ENCODE results near the gene SPO11. TPM values are rescaled to one million over a fixed set of nuclear protein-coding genes. Genes with fewer than 3 reads are reported as not detected.

Gene SPO11
- total RNA-seq, 1 donor from 2014 or later = not detected

GRCh38 chr20:57321142-57321541 is 8.5 kb upstream of the SPO11 start:
- no peak for DNase-seq (ENCODE audit: low spot score in 2 of 2, unreplicated experiment in 2 of 2)
- Mint-ChIP-seq H3K4me1 (peaks cover 10% of the 10 kb centered on the region), H3K9me3 (no peaks in the 10 kb centered on the region), H3K36me3 (no peaks in the 10 kb centered on the region), H3K27me3 (ENCODE audit: low read depth) (no peaks in the 10 kb centered on the region), H3K27ac (no peak overlapping the region), H3K4me3 (no peak overlapping the region)
- TF ChIP-seq, protein P1, sequence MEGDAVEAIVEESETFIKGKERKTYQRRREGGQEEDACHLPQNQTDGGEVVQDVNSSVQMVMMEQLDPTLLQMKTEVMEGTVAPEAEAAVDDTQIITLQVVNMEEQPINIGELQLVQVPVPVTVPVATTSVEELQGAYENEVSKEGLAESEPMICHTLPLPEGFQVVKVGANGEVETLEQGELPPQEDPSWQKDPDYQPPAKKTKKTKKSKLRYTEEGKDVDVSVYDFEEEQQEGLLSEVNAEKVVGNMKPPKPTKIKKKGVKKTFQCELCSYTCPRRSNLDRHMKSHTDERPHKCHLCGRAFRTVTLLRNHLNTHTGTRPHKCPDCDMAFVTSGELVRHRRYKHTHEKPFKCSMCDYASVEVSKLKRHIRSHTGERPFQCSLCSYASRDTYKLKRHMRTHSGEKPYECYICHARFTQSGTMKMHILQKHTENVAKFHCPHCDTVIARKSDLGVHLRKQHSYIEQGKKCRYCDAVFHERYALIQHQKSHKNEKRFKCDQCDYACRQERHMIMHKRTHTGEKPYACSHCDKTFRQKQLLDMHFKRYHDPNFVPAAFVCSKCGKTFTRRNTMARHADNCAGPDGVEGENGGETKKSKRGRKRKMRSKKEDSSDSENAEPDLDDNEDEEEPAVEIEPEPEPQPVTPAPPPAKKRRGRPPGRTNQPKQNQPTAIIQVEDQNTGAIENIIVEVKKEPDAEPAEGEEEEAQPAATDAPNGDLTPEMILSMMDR (IDR thresholded peaks at IDR 0.05; ENCODE audit: unreplicated experiment) = no peak

DNA sequence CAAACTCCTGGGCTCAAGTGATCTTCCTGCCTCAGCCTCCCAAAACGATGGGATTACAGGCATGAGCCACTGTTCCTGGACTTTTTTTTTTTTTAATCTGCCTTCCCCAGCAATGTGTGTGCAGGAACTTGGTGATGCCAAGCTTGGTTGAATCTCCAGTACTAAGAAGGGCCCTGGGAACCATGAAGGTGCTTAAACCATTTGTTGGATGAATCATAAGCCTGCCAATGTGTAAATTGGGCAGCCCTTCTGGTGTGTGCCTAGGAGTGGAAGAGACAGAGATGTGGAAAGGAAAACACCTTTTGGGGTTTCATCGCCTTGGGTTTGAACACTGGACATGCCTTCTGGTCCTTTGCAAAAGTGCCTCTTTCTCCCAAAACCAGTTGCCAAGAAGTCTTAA is 7.1 kb upstream of the SPO11 start:
- H3K4me1 Mint-ChIP-seq = peaks cover 21% of the 10 kb centered on the region
- TF ChIP-seq, protein P1 (IDR thresholded peaks at IDR 0.05; ENCODE audit: unreplicated experiment) = no peak
- H3K36me3 Mint-ChIP-seq = no peaks in the 10 kb centered on the region
- H3K4me3 Mint-ChIP-seq = no peak overlapping the region
- no peak for DNase-seq (ENCODE audit: low spot score in 2 of 2, unreplicated experiment in 2 of 2)
- H3K27ac Mint-ChIP-seq = no peak overlapping the region
- peaks cover 3% of the 10 kb centered on the region for H3K27me3 Mint-ChIP-seq (ENCODE audit: low read depth)
- H3K9me3 Mint-ChIP-seq = no peaks in the 10 kb centered on the region

DNA sequence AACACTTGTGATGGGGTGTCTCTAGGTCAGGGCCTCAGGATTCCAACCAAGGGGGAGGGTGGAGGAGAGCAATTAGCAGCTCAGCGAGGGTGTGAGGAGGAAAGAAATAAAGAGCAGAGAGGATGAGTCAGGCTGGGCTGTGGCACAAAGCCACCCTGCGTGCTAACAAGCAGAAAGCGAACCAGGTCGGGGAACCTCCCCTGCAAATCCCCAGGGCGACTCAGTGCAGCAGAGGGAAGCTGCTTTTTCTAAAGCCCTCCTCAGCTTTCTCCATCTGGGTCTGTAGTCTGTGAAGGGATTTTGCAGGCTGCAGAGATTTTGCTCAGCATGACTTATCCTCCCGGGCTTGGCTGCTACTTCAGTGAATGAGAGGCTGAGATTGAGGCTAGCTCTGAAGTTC is 6.6 kb upstream of the SPO11 start:
- DNase-seq (ENCODE audit: low spot score in 2 of 2, unreplicated experiment in 2 of 2) = no peak
- no peaks in the 10 kb centered on the region for H3K36me3 Mint-ChIP-seq
- no peaks in the 10 kb centered on the region for H3K9me3 Mint-ChIP-seq
- H3K4me1 Mint-ChIP-seq = peaks cover 21% of the 10 kb centered on the region
- no peak overlapping the region for H3K4me3 Mint-ChIP-seq
- TF ChIP-seq, protein P1 (IDR thresholded peaks at IDR 0.05; ENCODE audit: unreplicated experiment) = no peak
- H3K27ac Mint-ChIP-seq = no peak overlapping the region
- peaks cover 3% of the 10 kb centered on the region for H3K27me3 Mint-ChIP-seq (ENCODE audit: low read depth)

DNA sequence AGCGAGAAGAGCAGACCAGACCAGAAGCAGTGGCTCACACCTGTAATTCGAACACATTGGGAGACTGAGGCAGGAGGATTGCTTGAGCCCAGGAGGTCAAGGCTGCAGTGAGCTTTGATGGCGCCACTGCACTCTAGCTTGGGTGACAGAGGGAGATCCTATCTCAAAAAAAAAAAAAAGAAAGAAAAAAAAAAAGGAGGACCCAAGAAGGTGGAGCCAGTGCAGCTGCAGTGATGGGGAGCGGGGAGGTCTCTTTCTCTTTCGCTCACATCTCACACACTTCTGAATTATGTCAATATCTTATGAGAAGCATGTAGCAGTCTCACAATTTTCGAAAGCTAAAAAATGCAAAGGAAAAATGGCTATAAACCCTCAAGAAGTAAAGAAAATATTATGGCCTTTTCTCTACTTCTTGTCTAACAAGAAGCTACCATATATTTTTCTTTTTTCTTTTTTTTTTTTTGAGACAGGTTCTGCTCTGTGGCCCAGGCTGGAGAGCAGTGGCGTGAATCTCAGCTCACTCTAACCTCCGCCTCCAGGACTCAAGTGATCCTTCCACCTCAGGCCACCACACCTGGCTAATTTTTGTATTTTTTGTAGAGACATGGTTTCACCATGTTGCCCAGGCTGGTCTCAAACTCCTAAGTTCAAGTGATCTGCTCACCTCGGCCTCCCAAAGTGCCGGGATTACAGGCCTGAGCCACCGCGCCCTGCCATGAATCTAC is 3.8 kb upstream of the SPO11 start:
- H3K27me3 Mint-ChIP-seq (ENCODE audit: low read depth) = peaks cover 5% of the 10 kb centered on the region
- TF ChIP-seq, protein P1 (IDR thresholded peaks at IDR 0.05; ENCODE audit: unreplicated experiment) = no peak
- no peaks in the 10 kb centered on the region for H3K9me3 Mint-ChIP-seq
- no peak overlapping the region for H3K4me3 Mint-ChIP-seq
- no peaks in the 10 kb centered on the region for H3K36me3 Mint-ChIP-seq
- DNase-seq (ENCODE audit: low spot score in 2 of 2, unreplicated experiment in 2 of 2) = no peak
- H3K4me1 Mint-ChIP-seq = peaks cover 23% of the 10 kb centered on the region
- H3K27ac Mint-ChIP-seq = peak overlapping the region; percentile 84

DNA sequence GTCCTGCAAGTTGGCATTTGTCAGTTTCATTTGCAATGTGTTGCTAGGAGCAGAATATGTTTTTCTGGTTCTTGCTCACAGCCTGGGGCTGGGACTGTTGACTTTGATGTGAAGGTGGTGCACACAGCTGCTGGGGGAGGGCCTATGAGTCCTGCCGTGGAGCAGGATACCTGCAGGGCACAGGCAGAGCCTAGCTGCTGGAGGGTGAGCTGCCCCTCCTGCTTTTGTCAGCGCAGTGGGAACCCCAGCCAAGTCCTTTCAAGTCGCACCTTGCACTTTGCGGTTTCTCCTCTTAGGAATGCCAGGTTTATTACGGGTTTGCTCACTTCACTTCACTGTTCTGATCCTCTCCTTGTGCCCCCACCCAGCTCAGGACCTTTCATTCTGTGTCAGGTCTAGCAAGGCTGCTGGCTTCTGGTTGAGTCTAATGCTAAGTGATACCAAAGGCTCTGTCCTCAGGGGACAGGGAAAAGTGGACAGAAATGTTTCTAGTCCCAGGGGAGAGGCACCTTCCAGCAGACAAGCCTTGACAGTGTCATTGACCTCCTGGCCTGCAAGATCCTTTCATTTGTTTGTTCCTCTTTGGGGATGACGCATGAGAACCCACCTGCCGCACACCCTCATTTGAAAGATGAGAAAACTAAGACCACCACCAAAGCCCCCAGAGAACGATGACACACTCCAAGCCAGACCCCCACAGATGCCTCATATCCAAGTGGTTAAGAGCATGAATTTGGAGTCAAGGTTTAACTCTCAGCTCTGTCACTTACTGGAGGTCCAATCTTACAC is 2.7 kb upstream of the SPO11 start:
- DNase-seq (ENCODE audit: low spot score in 2 of 2, unreplicated experiment in 2 of 2) = peak in 1 of 2 experiments; percentile 51
- Mint-ChIP-seq H3K4me3 (no peak overlapping the region), H3K27me3 (ENCODE audit: low read depth) (peaks cover 8% of the 10 kb centered on the region)

More for the DNA sequence above, 2.7 kb upstream of the SPO11 start:
- TF ChIP-seq, protein P1 (IDR thresholded peaks at IDR 0.05; ENCODE audit: unreplicated experiment) = no peak
- Mint-ChIP-seq H3K27ac (peak overlapping the region; percentile 84), H3K9me3 (no peaks in the 10 kb centered on the region), H3K4me1 (peaks cover 23% of the 10 kb centered on the region), H3K36me3 (no peaks in the 10 kb centered on the region)

Measured in mesothelial cell of epicardium (in vitro differentiated cells).